ENCODE measurements around the gene PRKG1.
"Not testable (repeated sequence)": the region's sequence is repeated elsewhere in the genome, so short reads cannot be mapped to it uniquely, and the experiment has no call there.

Gene PRKG1

DNA sequence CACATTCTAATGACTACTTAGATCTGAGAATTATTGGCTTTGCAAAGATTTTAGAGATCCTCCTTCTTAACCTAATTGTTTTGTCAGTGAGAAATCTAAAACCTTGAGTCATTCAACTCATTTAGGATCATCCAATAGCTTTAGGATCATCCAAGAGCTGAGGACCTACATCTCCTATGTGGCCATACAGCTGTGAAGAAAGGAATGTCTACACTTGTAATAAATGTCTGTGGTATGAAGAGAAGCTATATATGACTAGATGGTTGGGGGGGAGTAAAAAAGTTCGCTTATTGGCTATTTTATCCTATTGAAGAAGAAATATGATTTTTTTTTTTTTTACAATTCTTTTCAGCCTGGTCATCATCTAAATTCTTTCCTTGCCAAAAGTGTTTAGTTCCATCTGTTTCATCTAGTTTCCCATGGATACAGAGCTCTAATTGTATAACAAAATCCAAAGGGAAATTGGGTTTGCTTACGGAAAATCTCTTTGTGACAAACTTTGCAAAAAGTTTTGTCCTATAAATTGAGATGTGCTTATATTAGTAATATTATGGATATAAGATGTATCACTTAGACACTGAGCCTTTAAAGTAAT, 196.7 kb downstream of the PRKG1 start:
- DNase-seq (ENCODE audit: low spot score), result no peak

DNA sequence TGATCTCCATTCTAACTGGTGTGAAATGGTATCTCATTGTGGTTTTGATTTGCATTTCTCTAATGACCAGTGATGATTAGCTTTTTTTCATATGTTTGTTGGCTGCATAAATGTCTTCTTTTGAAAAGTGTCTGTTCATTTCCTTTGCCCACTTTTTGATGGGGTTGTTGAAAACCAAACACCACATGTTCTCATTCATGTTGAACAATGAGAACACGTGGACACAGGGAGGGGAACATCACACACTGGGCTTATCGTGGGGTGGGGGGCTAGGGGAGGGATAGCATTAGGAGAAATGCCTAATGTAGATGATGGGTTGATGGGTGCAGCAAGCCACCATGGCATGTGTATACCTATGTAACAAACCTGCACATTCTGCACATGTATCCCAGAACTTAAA, 197.8 kb downstream of the PRKG1 start:
- DNase-seq (ENCODE audit: low spot score), result not testable (repeated sequence)

DNA sequence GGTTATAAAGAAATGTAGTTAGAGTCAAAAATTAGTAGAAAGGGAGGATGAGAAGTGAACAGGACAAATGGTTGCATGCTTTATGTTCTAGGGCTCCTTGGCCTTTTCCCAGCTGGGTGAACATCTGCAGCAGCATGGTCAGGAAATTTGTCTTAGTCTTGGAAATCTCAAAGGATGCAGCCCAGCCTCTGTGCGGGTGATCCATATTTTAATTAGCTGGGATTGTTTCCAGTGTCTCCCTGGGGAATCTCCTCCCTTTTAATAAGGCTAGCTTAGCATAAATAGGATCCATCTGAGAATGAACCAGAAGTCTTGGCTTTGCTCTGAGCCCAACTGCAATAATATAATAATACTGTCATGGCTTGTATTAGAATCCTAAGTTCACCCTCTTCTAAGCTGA, 198.3 kb downstream of the PRKG1 start:
- no peak for DNase-seq (ENCODE audit: low spot score)

DNA sequence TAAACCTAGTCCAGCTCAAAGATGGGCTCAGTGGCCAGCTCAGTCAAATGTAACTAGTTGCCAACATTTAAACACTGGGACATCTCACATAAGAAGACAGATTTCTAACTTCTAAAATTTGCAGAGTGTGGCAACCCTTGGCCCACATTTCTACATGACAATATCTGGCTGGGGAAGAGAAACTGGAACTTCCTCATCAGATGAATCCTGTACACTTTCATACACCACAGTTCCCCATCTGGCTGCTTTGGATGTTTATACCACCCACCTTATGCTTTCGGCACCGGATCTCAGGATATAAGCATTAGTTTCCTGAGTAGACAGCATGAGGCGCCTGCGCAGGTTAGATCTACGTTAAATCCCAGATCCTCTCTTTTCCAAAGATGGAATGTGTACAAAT, 199.3 kb downstream of the PRKG1 start:
- DNase-seq (ENCODE audit: low spot score), result no peak

DNA sequence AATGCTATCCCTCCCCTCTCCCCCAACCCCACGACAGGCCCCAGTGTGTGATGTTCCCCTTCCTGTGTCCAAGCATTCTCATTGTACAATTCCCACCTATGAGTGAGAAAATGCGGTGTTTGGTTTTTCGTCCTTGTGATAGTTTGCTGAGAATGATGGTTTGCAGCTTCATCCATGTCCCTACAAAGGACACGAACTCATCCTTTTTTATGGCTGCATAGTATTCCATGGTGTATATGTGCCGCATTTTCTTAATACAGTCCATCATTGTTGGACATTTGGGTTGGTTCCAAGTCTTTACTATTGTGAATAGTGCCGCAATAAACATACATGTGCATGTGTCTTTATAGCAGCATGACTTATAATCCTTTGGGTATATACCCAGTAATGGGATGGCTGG, 201.8 kb downstream of the PRKG1 start:
- DNase-seq (ENCODE audit: low spot score), result not testable (repeated sequence)

DNA sequence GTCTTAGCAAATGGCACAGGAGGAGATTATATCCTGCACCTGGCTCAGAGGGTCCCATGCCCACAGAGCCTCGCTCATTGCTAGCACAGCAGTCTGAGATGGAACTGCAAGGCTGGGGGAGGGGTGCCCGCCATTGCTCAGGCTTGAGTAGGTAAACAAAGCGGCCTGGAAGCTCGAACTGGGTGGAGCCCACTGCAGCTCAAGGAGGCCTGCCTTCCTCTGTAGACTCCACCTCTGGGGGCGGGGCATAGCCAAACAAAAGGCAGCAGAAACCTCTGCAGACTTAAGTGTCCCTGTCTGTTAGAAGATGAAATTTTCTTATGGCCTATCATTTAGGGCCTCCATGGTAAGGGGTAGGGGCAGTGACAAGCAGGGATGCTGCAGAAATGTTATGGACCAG, 207.1 kb downstream of the PRKG1 start:
- DNase-seq (ENCODE audit: low spot score), result not testable (repeated sequence)

DNA sequence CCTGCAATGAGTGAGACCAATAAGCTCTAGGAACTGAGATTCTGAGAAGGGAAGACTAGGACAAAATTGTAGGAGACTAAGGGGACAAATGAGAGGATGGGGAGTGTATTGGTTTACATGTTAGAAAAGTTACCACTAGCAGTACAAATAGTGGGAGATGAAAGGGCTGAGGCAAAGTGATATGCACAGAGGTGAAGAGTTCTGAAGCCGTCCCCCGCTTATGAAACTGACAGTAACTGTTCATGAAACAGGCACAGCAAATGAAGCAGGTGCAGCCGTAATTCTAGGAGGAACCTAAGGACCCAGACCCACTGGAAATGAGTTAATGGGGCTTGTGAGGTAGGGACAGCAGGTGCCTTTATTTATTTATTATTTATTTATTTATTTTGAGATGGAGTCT, 211.3 kb downstream of the PRKG1 start:
- no peak for DNase-seq (ENCODE audit: low spot score)

DNA sequence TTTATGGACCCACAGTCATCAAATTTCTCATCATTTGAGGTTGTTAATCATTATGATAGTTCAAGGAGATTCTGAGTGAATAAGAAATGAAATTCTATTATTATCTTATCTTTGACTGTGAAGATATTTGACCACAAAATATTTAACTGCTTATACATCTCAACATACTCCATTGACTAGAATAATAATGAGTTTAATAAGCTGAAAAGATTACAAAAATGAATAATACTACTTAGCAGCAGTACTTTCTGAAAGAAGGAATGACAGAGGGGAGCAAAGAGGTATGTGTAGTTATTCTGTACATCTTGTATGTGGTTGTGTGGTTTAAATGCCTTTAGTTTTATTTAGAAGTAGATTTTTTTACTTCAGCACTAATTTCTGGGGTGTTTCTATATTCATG, 214.2 kb downstream of the PRKG1 start:
- DNase-seq (ENCODE audit: low spot score), result no peak

DNA sequence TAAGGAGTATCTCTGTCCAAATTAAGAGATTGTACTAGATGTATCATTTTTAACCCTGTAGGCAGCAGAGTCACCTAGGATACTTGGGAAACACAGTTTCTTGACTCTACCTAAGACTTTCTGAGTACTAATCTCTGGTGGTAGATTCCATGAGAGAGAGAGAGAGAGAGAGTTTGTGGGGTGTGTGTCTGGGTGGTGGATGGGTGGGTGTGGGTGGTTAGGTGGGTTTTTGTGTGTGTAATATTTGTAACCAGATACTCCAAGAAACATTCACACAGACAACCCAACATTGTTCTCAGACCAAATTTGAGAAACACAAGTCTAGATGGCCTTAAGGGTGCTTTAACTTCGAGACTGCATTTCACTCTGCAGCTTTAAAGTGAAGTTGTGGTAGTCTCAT, 215.2 kb downstream of the PRKG1 start:
- DNase-seq (ENCODE audit: low spot score), result no peak

DNA sequence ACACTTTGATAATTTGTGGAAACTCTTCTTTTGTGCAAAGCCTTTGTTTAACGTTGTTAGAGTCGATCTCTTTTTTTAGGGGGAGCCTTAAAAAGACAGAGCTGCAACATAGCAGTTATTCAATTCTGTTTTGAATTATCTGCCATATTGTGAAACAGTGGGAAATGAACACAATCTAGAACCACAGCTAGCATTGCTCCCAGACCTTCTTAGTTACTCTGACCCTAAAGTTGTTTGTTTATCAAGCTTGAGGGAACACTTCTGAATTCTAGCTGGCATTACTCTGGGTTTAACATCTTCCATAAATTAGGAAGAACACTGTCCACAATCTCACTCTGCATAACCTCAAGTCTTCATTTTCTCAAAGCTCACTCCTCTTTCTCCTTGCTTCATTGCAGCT, 217.7 kb downstream of the PRKG1 start:
- DNase-seq (ENCODE audit: low spot score), result no peak

DNA sequence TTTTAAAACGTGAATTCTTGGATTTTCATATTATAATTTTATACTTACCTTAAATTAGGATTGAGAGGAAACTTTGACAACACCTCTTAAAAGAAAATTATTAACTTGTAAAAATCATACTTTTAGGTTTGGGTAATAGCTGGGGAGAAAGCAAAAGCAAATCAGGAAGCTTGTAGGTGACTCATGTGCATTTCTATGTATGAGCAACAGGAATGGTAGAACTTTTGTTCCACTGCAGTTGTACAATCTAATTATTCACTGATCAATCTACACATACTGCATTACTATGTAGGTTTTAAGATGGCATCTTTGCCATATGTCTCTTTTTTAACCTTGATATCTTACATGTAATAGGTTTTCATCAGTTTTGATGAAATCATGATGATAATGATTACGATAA, 223.2 kb downstream of the PRKG1 start:
- DNase-seq (ENCODE audit: low spot score), result no peak

DNA sequence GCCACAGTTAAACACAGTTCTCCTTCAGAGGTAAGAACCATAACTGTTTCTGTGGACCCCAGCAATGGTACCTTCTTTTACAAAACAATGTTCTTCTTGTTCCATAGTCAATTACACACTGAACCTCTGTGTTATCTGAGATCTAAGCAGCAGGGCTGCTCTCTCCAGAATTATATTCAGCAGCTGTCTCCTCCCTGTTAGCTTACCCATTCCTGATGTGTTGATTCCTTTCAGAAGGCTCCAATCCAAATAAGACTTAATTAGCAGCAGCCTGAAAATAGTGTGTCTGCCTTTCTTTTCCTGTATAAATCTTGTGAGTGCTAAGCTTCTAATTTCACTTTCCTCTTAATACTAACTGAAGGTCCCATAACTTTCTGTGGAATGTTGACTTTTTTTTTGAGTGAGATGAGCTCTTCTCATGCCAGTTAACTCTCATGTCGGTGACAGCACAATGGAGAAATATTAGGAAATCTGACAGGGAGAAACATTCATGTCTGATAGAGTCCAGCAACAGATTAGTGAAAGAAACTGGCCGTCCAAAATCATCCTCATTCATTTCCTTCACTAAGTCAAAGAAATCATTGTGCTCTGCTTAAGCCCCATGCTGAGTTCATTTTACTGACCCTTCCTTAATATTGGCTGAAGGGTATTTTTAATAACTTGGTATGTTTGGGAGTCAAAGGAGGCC, 226.5 kb downstream of the PRKG1 start:
- DNase-seq (ENCODE audit: low spot score), result no peak

DNA sequence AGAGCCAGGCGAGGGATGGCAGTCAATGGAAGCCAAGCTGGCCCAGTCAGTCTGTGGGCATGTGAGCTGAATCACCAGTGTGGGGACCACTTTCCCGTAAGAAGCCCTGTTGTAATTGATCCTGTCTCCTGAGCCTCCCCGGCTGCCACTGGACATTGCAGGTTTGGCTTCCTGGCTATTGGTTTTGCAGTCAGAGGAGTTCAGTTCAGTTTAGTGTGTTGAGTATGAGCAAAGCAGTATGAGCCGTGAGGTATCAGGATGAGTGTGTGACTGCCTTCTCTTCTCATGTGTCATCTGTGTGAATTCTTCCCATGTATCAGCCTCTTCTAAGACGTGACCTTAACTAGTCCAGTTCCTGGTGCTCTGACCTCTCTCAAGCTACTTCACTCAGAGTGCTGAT, 227.4 kb downstream of the PRKG1 start:
- DNase-seq (ENCODE audit: low spot score), result no peak

DNA sequence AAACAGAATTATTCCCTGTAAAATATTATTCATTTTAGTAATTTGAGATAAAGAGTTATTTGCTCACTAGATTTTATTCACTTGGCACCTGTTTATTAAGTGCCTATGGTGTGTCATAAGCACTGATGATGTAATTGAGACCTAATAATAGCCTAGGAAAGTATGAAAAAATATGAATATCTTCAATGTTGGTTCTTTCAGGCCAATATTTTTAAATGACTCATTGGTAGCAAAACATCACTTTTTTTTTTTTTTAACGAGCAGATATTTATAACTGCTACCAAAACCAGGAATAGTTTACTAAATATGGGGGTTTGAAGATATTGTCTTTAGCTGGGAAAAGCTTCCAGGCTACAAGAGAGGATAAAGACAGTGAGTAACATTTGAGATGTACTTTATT, 228.0 kb downstream of the PRKG1 start:
- DNase-seq (ENCODE audit: low spot score), result no peak

DNA sequence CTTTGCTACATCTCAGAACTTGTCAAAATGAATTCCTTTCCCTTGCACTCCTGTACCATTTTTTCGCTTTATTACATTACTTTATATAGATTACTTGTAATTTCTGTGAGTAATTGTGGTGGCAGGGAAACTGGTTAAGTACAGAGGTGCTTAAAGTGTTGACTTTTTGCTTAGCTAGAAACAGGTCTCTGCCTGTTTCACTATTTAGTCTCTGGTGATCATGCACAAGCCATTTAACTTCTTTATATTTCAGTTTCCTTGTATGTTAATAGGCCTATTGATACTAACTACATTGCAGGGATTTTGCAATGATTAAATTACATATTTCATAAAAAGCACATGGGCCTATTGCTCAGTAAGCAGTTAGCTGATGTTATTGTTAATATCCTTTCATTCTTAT, 233.8 kb downstream of the PRKG1 start:
- DNase-seq (ENCODE audit: low spot score), result no peak

DNA sequence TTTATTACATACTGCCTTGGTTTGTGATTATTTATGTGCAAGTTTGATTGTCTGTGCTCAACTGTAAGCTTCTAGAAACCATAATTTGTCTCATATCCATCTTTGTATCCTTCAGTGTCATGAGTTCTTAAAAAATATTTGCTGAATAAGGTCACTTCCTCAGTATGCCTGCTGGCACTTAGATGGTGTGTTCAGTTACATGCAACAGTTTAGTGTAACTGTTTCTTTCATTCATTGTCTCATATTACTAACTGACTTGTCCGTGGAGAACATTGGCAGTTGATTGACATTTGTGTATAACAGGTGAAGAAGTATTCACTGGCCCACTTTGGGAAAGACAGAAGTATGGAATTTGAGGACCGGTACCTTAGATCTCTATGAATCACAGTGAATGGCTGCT, 236.9 kb downstream of the PRKG1 start:
- no peak for DNase-seq (ENCODE audit: low spot score)

DNA sequence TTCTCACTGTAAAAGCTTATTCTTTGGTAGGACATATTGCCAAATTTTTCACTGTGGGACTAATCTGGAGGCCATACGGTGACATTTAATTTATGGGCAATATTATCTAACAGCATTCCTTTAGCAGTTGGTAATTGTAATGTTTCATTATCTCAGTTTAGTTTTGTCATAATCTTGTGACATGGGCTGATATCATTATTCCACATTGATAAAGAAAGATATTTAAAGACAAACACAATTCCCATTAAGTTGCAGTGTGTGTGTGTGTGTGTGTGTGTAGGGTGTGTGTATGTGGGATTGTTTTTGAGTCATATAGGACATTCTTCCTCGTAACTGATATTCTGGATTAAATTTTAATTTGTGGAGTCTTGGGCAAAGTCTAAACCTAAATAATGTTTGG, 238.5 kb downstream of the PRKG1 start:
- no peak for DNase-seq (ENCODE audit: low spot score)

DNA sequence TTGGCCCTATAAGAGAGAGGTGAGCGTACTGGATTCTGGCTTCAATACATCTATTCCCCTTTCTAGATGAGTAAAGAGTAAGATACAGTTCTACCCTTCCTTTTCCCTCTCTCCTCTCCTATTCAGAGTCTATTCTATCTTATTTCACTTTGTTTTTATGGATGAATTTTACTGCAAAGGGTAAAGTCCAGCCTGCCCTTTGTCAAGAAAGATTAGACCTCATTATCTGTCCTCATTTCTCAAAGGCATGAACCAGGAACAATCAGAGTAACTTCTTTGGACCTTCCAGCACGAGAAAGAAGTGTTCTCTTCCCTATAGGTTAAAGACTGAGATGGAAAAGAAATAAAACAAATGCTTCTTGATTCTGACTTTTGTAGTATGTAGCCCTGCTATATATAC, 239.0 kb downstream of the PRKG1 start:
- no peak for DNase-seq (ENCODE audit: low spot score)

DNA sequence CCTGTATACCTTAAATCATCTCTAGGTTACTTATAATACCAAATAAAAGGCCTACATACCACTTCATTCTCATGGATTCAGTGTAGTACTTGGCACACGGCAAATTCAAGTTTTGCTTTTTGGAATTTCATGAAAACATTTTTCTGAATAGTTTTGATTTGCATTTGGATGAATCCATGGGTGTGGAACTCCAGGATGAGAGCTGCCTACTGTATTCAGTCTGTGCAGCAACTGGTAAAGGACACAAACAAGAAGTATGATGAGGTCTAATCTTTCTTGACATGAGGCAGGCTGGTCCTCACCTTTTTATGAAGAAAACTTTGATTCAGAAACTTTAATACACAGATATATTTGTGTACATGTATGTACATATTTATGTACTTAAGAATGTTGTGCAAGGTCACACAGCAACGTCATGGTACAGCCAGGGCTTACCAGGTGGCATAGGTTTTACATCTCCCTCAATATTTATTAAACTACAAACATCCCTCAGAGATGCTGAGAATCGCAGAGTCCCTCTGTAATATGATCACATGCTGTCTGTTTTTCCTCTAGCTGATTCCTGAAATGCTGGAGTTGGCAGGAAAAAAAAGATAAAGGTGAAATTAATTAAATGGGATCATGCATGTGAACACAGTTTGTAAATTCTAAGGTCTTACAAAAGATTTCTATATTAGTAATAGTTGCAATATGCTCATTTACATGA, 239.6 kb downstream of the PRKG1 start:
- DNase-seq (ENCODE audit: low spot score), result no peak

DNA sequence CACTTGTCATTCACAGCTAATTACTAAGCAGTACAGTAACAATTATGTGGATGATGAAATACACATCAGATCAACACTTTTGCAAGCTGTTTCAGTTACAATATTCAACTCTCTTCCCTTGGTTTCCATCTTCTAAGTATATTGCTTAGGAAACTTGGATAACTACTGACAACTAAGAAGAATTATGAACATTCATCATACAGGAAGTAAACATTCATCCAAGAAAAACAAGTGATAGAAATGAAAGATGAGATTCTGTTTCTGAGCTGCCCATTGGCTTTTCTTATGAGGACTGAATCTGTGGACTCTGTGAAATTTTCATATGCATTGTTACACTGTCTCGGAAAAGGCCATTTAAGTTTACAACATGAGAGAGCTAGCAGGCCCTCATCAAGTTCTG, 240.2 kb downstream of the PRKG1 start:
- DNase-seq (ENCODE audit: low spot score), result no peak

DNA sequence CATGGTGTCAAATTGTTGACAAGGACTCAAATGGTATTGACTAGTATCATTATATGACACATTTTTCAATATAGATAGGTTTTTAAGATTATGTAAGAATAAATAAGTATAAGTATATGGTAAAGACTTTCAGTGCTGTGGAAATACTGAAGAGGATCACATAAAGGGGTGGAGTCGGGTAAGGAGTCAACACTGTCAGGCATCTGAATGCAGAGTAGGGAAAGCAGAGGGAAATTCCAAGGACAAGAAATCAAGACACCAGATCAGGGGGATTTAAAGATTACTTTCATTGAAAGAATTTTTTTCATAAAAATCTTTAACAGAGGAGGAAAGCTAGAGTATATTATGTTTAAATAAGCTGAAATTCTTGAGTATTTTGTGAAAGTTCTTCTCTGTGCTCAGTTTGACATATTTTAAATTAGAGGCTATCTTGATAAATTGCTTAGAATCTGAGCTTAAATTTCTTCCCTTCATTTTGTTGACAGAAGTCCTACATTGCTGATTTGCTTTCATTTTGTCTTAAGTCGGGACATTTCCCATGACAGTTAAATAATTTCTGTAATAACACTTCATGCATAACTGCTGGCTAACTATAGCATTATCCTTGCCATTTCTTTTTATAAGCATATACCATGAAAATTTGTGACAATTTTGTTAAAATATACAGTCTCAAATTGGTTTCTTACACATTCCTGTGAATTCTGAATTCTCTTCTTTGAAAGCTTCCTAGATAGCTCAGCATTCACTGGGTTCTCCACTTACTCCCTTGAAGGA, 244.3 kb downstream of the PRKG1 start:
- no peak for DNase-seq (ENCODE audit: low spot score)

DNA sequence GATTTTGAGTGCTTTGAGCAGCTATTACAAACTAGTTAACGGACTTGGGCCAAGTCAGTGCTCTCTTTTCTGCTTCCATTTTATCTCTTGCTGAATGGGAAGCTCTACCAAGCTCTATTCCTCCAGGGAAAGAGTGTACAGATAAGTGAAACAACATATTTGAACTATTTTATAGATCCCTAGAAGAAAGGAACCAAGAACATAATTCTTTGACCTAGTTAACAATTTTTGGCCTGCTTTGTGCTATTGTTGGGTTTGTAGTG, 244.8 kb downstream of the PRKG1 start:
- no peak for DNase-seq (ENCODE audit: low spot score)

DNA sequence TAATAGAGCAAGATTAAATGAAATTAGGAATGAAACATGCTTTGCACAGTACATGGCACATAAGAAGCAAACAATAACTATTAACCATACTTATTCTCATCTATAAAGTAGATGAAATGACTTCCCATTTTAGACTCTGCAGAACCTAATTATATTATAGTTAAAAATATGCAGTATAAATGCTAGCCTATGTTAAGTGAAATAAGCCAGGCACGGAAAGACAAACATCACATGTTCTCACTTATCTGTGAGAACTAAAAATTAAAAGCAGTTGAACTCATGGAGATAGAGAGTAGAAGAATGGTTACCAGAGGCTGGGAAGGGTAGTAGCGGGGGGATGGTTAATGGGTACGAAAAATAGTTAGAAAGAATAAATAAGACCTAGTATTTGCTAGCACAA, 247.0 kb downstream of the PRKG1 start:
- DNase-seq (ENCODE audit: low spot score), result no peak

Measured in CD4-positive, alpha-beta T cell treated with Interleukin-2 at 100 ng/mL for 4 hours (primary cell).